Daoy (cell line): ENCODE results near the gene GOLT1A. TPM values are rescaled to one million over a fixed set of nuclear protein-coding genes. Genes with fewer than 3 reads are reported as not detected.
A peak's percentile ranks its signal among the peaks of the same experiment; 100 is the strongest.

Experiments
- DNase-seq: peaks from one replicate; pipeline ENCODE4 v3.0.0-alpha.2; 2015; ENCODE audit warnings: low read depth
- total RNA-seq: library from RNA; depleted of rRNA; stranded (reverse); fragments of >200 nt; shearing (Covaris generic); gene quantifications from 2 replicates; pipeline ENCODE4 v1.2.3, GENCODE V29; 2014; rRNA removed

The GOLT1A gene, protein sequence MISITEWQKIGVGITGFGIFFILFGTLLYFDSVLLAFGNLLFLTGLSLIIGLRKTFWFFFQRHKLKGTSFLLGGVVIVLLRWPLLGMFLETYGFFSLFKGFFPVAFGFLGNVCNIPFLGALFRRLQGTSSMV
- not detected in 2 replicates for total RNA-seq

GRCh38 chr1:204213668-204214662 lies at the start of gene GOLT1A:
TSS of gene GOLT1A (minus strand) at chr1:204213988. CDS start at chr1:204213906, 82 bp downstream.
- DNase-seq, result peak; percentile 83

GRCh38 chr1:204263254-204263910 lies 49.6 kb upstream of the GOLT1A start:
- DNase-seq, result no peak

DNA sequence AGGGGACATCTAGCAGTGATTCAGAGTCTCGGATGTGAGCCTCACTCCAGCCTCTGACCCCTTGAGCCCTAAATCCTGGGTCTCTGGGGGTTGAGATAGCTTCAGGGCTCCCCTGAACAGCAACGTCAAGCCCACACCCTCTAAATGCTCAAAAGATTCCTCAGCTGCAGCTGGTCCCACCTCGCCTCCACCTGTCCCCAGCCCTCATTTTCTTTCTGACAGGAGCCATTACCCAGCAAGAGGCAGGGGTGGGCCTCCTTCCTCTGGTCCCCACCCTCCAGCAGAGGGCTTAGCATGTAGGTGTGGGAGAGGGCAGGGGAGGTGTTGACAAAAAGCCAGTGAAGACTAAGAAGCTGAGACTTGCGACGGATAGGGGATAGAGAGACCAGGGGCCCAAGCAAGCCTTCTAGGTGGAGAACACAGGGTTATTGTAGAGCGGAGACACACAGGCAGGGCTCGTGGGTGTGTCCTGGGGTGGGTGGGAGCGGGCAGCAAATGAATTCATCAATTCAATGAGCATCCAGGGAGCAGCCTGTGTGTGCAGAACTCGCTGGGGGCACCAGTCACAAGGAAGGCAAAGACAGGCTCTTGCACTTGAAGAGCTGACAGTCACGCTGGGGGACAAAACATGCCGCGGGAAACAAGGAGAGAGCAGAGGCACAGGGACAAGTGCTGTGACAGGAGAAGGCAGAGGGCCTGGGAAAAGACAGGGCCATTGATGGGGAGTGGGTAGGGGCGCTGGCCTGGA lies 48.9 kb upstream of the GOLT1A start:
- DNase-seq, result no peak

DNA sequence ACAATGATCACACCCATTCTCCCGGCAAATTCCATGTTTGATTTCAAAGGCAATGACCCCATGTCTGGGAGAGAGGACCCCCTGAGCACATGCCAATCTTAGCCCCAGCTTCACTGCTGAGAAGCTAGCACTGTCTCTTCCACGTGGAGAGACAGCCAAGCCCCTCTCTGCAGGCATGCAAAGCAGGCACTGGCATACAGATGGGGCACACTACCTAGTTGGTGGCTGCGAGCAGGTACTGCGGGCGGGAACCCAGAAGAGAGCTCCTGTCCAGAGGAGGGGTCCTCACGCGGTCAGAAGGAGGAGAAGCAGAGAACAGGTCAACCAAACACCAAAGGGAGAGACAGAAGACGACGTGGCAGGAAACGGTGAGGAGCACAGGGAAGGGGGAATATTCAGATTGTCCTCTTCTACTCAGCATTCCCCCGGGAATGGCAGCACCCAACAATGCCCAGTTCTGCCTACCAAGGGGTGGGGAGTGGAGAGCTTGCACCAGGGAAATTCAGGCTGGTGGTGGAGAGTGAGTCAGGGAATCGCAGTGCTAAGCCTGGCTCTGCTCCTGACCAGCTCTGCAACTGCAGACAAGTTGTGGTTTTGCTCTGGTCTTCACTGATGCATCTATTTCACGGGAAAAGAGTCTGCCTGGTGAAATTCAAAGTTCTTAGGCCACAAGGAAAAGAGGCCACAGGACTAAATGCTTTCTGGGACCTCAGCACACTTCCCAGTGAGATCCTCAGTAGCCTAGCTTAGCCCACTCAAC lies 48.1 kb upstream of the GOLT1A start:
- DNase-seq, result peak; percentile 34

DNA sequence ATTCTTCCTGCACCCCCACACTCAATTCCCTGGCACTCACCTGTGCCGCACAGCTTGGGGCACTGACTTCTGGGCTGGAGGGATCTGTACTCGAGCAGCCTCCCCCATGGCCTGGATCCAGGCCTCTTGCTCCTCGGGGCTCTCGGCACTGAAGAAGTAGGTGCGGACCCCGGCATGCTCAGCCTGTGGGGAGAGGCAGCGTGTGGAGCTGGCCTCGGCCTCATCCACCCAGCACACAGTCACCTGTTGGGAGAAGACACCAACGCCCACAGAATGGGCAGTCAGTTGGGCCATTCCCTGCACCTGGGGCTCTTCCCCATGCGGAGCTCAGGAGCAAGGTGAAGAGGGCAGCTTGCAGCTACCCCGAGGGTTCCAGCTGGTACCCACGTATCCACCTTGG lies 47.5 kb upstream of the GOLT1A start:
- DNase-seq, result no peak

- no peak for DNase-seq
These were observed 46.9 kb upstream of the GOLT1A start for GRCh38 chr1:204260601-204261197.

- no peak for DNase-seq
These were observed 46.0 kb upstream of the GOLT1A start for GRCh38 chr1:204259782-204260181.

DNA sequence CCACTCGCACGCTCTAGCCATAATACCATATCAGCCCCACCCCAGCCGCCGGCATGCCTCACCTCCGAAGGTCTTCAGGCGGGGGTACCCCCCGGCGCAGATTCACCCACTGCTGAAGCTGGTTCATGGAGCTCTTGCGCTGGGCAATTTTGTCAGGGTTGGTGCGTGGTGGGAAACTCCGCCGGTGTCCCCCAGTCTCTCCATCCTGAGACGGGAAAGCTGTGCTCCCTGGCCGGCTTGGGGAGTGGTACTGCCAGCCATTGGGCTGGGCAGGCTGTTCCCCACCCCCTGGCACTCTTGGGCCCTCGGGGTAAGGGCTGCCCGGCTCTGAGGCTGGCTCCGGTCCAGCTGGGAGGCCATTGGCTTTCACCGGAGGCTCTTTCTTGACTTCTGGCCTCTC lies 45.4 kb upstream of the GOLT1A start:
- no peak for DNase-seq

- DNase-seq, result peak; percentile 76
These were observed 44.7 kb upstream of the GOLT1A start for GRCh38 chr1:204258213-204259115.

DNA sequence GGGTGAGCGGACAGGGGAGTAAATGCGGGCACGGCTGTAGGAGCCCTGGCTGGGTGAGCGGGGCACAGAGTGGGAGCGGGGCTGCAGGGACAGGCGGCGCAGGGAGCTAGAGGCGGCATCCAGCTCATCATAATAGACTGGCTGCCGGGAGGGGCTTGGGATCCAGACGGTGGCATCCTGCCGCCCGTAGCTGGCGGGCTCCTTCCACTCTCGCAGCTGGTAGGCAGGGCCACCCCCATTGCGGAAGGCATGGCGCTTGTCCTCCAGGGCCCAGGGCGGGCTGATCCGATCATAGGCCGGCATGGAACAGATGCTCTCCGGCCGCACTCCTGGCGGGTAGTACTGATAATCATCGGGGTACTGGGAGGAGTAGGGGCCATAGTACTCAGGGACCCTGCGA lies 43.7 kb upstream of the GOLT1A start:
- DNase-seq, result no peak

GRCh38 chr1:204256531-204256930 lies 42.7 kb upstream of the GOLT1A start:
- no peak for DNase-seq

DNA sequence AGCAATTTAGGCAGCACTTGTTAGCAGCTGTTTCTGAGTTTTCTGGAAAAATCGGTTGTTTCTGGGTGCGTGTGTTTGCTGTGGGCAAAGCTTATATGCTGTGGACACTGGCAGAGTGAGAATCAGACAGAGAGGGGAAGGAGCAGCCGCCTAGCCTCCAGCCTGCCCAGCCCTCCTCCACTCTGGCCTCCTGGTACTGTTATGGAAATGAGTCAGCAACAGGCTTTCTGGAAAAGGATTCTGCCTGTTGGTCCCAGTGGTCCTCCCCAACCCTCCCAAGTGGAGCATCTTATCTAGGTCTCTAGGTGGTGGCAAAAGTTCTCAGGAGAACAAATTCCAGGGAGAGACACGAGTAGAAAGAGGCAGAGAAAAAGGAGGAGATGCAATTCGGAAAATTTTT lies 42.2 kb upstream of the GOLT1A start:
- peak; percentile 29 for DNase-seq

- no peak for DNase-seq
These were observed 41.4 kb upstream of the GOLT1A start for GRCh38 chr1:204255225-204255624.

DNA sequence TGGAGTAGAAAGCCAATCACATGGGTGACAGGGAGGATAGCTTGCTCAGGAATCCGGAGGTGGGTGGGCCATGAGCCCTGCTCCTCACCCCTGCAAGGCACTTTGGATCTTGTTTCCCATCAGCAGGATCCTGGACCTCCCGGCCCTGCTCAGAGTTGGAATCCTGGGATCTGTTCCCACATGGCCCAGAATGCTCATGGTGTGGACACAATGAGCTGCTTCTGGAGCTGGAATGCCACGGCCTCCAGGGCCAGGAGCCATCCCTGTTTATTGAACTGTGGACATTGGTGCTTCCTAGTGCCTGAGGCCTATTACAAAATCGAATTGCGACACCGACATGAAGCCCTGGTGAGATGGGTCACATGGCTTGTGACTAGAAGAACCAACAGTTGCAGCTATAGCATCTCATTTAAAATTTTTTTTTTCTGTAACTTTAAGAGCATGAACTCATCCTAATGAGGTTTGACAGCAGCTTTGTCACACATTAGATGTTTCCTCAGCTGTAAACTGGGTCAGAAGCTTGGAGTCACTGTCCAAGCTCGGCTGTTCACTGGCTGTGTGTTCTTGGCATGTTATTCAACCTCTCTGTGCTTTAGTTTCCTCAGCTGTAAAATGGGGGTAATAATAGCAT lies 40.4 kb upstream of the GOLT1A start:
- no peak for DNase-seq

- no peak for DNase-seq
These were observed 38.3 kb upstream of the GOLT1A start for GRCh38 chr1:204251926-204252689.

GRCh38 chr1:204251286-204251685 lies 37.5 kb upstream of the GOLT1A start:
- DNase-seq, result no peak

DNA sequence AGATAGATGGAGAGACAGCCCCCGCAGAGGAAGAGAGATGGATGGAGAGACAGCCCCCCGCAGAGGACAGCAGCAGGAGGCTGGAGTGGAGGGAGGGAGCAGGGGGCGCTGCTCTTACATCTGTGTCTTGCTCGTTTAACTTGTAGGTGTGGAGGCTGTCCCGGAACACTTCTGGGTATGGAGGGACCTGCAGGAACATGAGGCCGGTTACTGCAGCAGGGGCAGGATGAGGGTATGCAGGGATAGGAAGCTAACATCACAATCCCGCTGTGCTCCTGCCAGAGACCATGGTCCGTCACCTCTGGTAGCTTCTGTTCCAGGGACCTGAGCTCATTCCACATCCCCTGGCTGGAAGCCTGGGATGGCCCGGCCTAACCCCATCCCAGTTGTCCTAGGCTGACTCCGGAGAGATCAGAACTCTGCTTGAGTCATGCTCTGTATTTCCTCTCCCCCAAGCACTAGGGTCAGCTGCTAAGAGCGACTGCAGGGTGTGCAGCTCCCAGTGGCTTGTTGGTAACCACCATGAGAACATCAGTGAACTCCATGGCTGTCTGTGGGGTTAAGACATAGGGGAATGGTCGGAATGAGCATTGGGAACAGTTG lies 36.7 kb upstream of the GOLT1A start:
- DNase-seq, result no peak
